ENCODE results near the gene OOSP1.
"Not testable (repeated sequence)": the region's sequence is repeated elsewhere in the genome, so short reads cannot be mapped to it uniquely, and the experiment has no call there.

OOSP1 gene

GRCh38 chr11:59962107-59962482 is 23.9 kb downstream of the OOSP1 start:
- DNase-seq: no peak

- DNase-seq: no peak
Observed at GRCh38 chr11:59963733-59964132, 25.5 kb downstream of the OOSP1 start, which contains the start of gene OOSP4A. Gene OOSP4A, plus strand, starts transcription at chr11:59964033. Its CDS starts 0 bp downstream, at chr11:59964033.

GRCh38 chr11:59965424-59965823 is 27.2 kb downstream of the OOSP1 start:
- no peak for DNase-seq

- DNase-seq: no peak
Observed at GRCh38 chr11:59966201-59966600, 28.0 kb downstream of the OOSP1 start.

- no peak for DNase-seq
Observed at GRCh38 chr11:59967677-59968394, 29.6 kb downstream of the OOSP1 start.

- no peak for DNase-seq
Observed at GRCh38 chr11:59968395-59968783, 30.2 kb downstream of the OOSP1 start.

GRCh38 chr11:59973097-59973496 is 34.9 kb downstream of the OOSP1 start:
- no peak for DNase-seq

GRCh38 chr11:59981106-59981770 is 43.0 kb downstream of the OOSP1 start:
- DNase-seq: no peak

- DNase-seq: not testable (repeated sequence)
Observed at GRCh38 chr11:59982037-59982436, 43.8 kb downstream of the OOSP1 start.

GRCh38 chr11:59983212-59983611 is 45.0 kb downstream of the OOSP1 start:
- no peak for DNase-seq

GRCh38 chr11:59984368-59984767 is 46.1 kb downstream of the OOSP1 start:
- DNase-seq: no peak

GRCh38 chr11:59990421-59990820 is 52.2 kb downstream of the OOSP1 start:
- DNase-seq: no peak

GRCh38 chr11:59992425-59992824 is 54.2 kb downstream of the OOSP1 start:
- DNase-seq: no peak

- no peak for DNase-seq
Observed at GRCh38 chr11:59997800-59998199, 59.6 kb downstream of the OOSP1 start.

GRCh38 chr11:59999691-60000090 is 61.5 kb downstream of the OOSP1 start:
- no peak for DNase-seq

- no peak for DNase-seq
Observed at GRCh38 chr11:60003729-60004128, 65.5 kb downstream of the OOSP1 start.

- no peak for DNase-seq
Observed at GRCh38 chr11:60005360-60005759, 67.1 kb downstream of the OOSP1 start.
